KMS-11 (cell line): ENCODE data around the gene RGL3.
A peak's percentile ranks its signal among the peaks of the same experiment; 100 is the strongest.
"Not testable (repeated sequence)": the region's sequence is repeated elsewhere in the genome, so short reads cannot be mapped to it uniquely, and the experiment has no call there.

ENCODE experiments used
- H2AFZ ChIP-seq: fragments of 200-600 bp; sonication (generic); 2 replicates; pipeline ENCODE4 v1.6.1; 2016; ENCODE audit warnings: antibody characterized with exemption, mixed run types, low read depth
- H3K27ac ChIP-seq: fragments of 200-600 bp; sonication (generic); 2 replicates; pipeline ENCODE4 v1.6.1; 2016; ENCODE audit warnings: mild to moderate bottlenecking, mixed run types
- H3K27me3 ChIP-seq: fragments of 200-600 bp; sonication (generic); 2 replicates; pipeline ENCODE4 v1.6.1; 2017; ENCODE audit warnings: mild to moderate bottlenecking, low read depth, mixed run types, moderate library complexity; ENCODE audit not compliant: insufficient read depth
- H3K36me3 ChIP-seq: fragments of 200-600 bp; sonication (generic); 2 replicates; pipeline ENCODE4 v1.6.1; 2017; ENCODE audit warnings: mild to moderate bottlenecking, mixed run types; ENCODE audit not compliant: insufficient read depth
- H3K4me1 ChIP-seq: fragments of 200-600 bp; sonication (generic); 2 replicates; pipeline ENCODE4 v1.6.1; 2016; ENCODE audit warnings: mild to moderate bottlenecking, low read depth, mixed run types; ENCODE audit not compliant: poor library complexity, severe bottlenecking
- H3K4me2 ChIP-seq: fragments of 200-600 bp; sonication (generic); 2 replicates; pipeline ENCODE4 v1.7.0; 2016; ENCODE audit warnings: mild to moderate bottlenecking, mixed run types
- H3K4me3 ChIP-seq: fragments of 200-600 bp; sonication (generic); IDR thresholded peaks from 2 replicates; pipeline ENCODE4 v1.6.1; 2017; ENCODE audit warnings: low read depth, low read length, mixed read lengths; ENCODE audit not compliant: insufficient read depth
- H3K79me2 ChIP-seq: fragments of 200-600 bp; sonication (generic); 2 replicates; pipeline ENCODE4 v1.6.1; 2016; ENCODE audit warnings: low read depth, mixed run types; ENCODE audit not compliant: insufficient read depth
- H3K9ac ChIP-seq: fragments of 200-600 bp; sonication (generic); 2 replicates; pipeline ENCODE4 v1.6.1; 2016; ENCODE audit warnings: mild to moderate bottlenecking, mixed run types
- H4K20me1 ChIP-seq: fragments of 200-600 bp; sonication (generic); 2 replicates; pipeline ENCODE4 v1.6.1; 2016; ENCODE audit warnings: mild to moderate bottlenecking, mixed run types; ENCODE audit not compliant: insufficient read depth
- TF ChIP-seq, protein P1 (sequence below): fragments of 200-600 bp; sonication (generic); conservative IDR thresholded peaks from 2 replicates; pipeline ENCODE4 v1.6.1; 2017; ENCODE audit warnings: low read depth, mild to moderate bottlenecking, antibody characterized with exemption, low read length, moderate library complexity, mixed read lengths

Gene RGL3

DNA sequence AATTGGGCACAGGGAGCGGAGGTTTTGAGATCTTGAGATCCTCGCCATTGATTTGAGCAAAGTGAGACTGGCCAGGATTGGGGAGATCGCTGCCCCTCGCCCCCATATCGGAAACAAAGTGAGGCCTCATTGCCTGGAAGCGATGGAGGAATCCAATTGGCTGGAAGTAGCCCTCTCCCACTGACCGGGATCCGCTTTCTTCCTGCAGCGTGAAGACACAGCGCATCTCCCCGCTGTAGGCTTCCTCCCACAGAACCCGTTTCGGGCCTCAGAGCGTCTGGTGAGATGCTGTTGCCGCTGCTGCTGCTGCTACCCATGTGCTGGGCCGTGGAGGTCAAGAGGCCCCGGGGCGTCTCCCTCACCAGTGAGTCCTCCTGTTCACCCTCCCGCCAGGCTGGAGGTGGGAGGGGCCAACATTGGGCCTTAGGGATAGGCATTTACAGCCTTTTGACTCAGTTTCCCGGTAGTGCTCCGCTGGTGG lies 16.8 kb upstream of the RGL3 start:
- Histone ChIP-seq H4K20me1 (no peaks in the 10 kb centered on the region), H3K9ac (peak overlapping the region; percentile 76), H2AFZ (peak overlapping the region; percentile 44; the same call in 1 of the 2 replicates), H3K4me1 (peaks cover 19% of the 10 kb centered on the region), H3K36me3 (no peaks in the 10 kb centered on the region; the same call in 1 of the 2 replicates), H3K27ac (peak overlapping the region; percentile 51), H3K4me2 (peak overlapping the region; percentile 87), H3K4me3 (no peak overlapping the region), H3K27me3 (no peaks in the 10 kb centered on the region), H3K79me2 (peaks cover 13% of the 10 kb centered on the region)
- TF ChIP-seq, protein P1, sequence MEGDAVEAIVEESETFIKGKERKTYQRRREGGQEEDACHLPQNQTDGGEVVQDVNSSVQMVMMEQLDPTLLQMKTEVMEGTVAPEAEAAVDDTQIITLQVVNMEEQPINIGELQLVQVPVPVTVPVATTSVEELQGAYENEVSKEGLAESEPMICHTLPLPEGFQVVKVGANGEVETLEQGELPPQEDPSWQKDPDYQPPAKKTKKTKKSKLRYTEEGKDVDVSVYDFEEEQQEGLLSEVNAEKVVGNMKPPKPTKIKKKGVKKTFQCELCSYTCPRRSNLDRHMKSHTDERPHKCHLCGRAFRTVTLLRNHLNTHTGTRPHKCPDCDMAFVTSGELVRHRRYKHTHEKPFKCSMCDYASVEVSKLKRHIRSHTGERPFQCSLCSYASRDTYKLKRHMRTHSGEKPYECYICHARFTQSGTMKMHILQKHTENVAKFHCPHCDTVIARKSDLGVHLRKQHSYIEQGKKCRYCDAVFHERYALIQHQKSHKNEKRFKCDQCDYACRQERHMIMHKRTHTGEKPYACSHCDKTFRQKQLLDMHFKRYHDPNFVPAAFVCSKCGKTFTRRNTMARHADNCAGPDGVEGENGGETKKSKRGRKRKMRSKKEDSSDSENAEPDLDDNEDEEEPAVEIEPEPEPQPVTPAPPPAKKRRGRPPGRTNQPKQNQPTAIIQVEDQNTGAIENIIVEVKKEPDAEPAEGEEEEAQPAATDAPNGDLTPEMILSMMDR: no peak

DNA sequence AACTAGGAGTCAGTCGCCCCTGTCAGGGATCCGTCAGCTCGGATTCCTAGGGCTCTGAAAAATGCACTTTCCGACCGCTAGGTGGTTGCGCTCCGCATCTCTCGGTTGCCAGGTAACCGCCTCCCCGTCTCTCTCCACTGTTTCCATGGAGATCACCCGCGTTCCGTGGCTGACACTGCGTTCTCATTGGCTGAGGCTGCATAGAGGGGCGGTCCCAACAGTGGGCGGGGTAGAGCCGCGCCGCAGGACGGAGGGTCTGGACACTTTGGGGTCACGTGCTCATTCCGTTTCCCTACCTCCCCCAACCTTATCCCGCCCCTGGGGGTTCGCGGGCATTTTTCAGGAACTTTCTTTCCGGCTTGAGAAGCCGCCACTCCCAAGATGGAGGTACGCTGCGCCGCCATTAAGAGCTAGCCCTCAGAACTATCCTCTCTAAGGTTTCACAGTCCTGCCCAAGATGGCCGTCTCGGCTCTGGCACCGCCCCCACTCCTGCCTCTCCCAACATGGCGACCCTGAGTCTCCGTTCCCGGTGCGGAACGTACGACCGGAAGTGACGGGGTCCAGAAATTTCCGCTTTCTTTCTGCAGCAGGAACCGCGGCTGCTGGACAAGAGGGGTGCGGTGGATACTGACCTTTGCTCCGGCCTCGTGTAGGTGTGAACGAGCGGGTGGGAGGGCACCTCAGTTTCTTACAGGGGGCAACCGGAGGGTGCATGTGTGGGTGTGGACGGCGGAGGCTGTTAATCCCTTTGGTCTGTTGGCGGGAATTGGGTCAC lies 16.1 kb upstream of the RGL3 start, which contains the start of the genes ODAD3 and PRKCSH:
ODAD3 (minus strand) TSS at position 65 of the 776 bp plus-strand sequence. CDS start 105 bp downstream, outside the sequence.
PRKCSH (plus strand) TSS at position 579 of the 776 bp plus-strand sequence. CDS start 483 bp downstream, outside the sequence.
- H4K20me1 ChIP-seq: no peaks in the 10 kb centered on the region
- peak within 1 kb of the TSS; percentile 51 for H3K27ac ChIP-seq
- H3K4me2 ChIP-seq: peak within 1 kb of the TSS; percentile 93
- peak within 1 kb of the TSS; percentile 76 for H3K9ac ChIP-seq
- peaks cover 13% of the 10 kb centered on the region for H3K79me2 ChIP-seq
- H3K4me1 ChIP-seq: peaks cover 19% of the 10 kb centered on the region
- H2AFZ ChIP-seq: peak within 1 kb of the TSS; percentile 97
- TF ChIP-seq, protein P1: peak; percentile 86
- no peaks in the 10 kb centered on the region; the same call in 1 of the 2 replicates for H3K36me3 ChIP-seq
- H3K4me3 ChIP-seq: no peak within 1 kb of the TSS
- H3K27me3 ChIP-seq: no peaks in the 10 kb centered on the region

DNA sequence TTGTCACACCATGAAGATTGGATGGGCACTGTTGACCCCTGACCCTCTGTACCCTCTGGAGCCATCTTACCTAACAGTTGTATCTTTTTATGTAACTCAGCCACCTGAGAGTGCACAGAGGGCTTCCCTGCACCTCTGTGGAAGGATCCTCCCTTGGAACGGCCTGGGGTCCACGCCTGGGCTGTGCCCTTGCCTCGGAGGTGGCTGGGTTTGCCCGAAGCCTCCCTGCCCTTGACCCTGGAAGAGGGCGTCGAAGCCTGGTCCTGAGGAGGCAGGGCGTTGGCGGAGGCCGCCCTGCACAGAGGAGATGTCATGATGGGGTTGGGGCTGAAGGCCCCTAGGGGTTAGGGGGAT lies 15.6 kb upstream of the RGL3 start:
- Histone ChIP-seq H4K20me1 (no peaks in the 10 kb centered on the region), H3K79me2 (peaks cover 13% of the 10 kb centered on the region), H2AFZ (peak overlapping the region; percentile 97), H3K4me2 (peak overlapping the region; percentile 93), H3K27ac (peak overlapping the region; percentile 34; the same call in 1 of the 2 replicates), H3K4me3 (no peak overlapping the region), H3K36me3 (no peaks in the 10 kb centered on the region; the same call in 1 of the 2 replicates), H3K9ac (peak overlapping the region; percentile 34; the same call in 1 of the 2 replicates), H3K4me1 (peaks cover 19% of the 10 kb centered on the region), H3K27me3 (no peaks in the 10 kb centered on the region)
- TF ChIP-seq, protein P1: no peak

DNA sequence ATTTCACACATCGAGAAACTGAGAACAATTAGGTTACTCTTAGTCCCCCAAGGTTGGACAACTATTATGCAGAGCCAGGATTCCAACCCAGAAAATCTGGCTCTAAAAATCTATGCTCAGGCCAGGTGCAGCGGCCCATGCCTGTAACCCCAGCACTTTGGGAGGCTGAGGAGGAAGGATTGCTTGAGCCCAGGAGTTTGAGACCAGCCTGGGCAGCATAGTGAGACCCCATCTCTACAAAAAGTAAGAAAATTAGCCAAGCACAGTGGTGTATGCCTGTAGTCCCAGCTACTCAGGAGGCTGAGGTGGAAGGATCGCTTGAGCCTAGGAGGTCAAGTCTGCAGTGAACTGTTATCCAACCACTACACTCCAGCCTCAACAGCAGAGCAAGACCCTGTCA lies 14.4 kb upstream of the RGL3 start:
- not testable (repeated sequence) for H4K20me1 ChIP-seq, H3K27ac ChIP-seq, H3K4me3 ChIP-seq, H3K27me3 ChIP-seq, H2AFZ ChIP-seq, H3K9ac ChIP-seq, H3K4me2 ChIP-seq, H3K36me3 ChIP-seq
- Histone ChIP-seq H3K4me1 (peaks cover 19% of the 10 kb centered on the region), H3K79me2 (peaks cover 13% of the 10 kb centered on the region)
